PC-9 (cell line): Measurements from ENCODE around the gene KCNJ3.

Experiments
- EZH2 ChIP-seq: fragments of 200-600 bp; sonication (generic); IDR thresholded peaks from 2 replicates; pipeline ENCODE4 v1.8.0; 2017; ENCODE audit warnings: antibody characterized with exemption, low read depth
- TF ChIP-seq, protein P1 (sequence below): fragments of 200-600 bp; sonication (generic); conservative IDR thresholded peaks from 2 replicates; pipeline ENCODE4 v1.6.1; 2017; ENCODE audit warnings: mixed run types, antibody characterized with exemption, mild to moderate bottlenecking, moderate library complexity

DNA sequence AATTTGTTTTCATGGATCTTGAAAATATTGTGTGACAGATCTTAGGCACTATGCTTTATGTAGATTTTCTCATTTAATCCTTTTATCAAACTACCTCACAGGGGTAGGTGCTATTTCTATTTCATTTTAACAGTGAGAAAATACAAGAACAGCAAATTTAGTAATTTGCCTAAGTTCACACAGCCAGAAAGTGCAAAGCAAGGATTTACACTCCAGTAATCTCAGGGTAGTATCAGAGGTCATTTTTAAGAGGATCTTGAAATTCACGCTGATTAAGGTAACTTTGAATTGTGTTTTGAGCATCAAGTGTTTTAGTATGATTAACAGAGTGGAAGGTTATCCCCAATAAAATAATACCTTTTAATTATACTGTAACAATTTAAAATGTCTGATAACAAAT lies 10.1 kb upstream of the KCNJ3 start:
- TF ChIP-seq, protein P1, sequence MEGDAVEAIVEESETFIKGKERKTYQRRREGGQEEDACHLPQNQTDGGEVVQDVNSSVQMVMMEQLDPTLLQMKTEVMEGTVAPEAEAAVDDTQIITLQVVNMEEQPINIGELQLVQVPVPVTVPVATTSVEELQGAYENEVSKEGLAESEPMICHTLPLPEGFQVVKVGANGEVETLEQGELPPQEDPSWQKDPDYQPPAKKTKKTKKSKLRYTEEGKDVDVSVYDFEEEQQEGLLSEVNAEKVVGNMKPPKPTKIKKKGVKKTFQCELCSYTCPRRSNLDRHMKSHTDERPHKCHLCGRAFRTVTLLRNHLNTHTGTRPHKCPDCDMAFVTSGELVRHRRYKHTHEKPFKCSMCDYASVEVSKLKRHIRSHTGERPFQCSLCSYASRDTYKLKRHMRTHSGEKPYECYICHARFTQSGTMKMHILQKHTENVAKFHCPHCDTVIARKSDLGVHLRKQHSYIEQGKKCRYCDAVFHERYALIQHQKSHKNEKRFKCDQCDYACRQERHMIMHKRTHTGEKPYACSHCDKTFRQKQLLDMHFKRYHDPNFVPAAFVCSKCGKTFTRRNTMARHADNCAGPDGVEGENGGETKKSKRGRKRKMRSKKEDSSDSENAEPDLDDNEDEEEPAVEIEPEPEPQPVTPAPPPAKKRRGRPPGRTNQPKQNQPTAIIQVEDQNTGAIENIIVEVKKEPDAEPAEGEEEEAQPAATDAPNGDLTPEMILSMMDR: no peak
- no peak for TF ChIP-seq EZH2
